Naive thymus-derived CD4-positive, alpha-beta T cell (primary cell): ENCODE measurements around the gene SLC2A4. TPM values are rescaled to one million over a fixed set of nuclear protein-coding genes. Genes with fewer than 3 reads are reported as not detected.

Source experiments
- ATAC-seq: fragments of 150-1000 bp; cut with Tn5 transposase; 2 replicates; pipeline ENCODE4 v1.10.0; 2021; ENCODE audit warnings: mild to moderate bottlenecking, moderate library complexity
- CTCF ChIA-PET: fragments of 350-600 bp; sonication (Branson Sonifier 250); formaldehyde crosslinking; loops from one replicate; lab custom pipeline; 2021; ENCODE audit warnings: antibody characterized with exemption; lab: Charles Lee
- POLR2A ChIA-PET: fragments of 350-600 bp; sonication (Branson Sonifier 250); formaldehyde crosslinking; loops from one replicate; lab custom pipeline; 2021; ENCODE audit warnings: antibody characterized with exemption, inconsistent platforms; lab: Charles Lee
- DNase-seq, 9 donors: peaks; one replicate each; pipeline versions ENCODE4 v3.0.0 to v3.0.0-alpha.2; 2020 to 2022; ENCODE audit warnings: mixed read lengths in 1 of 9
- H3K27ac ChIP-seq: one replicate; pipeline ENCODE4 v1.7.0; 2013; ENCODE audit warnings: mild to moderate bottlenecking, low read depth, low read length, moderate library complexity
- H3K27me3 ChIP-seq, 2 donors: one replicate each; pipeline ENCODE4 v1.7.0; 2013; ENCODE audit warnings: low read length in 2 of 2, mild to moderate bottlenecking in 2 of 2, moderate library complexity in 2 of 2; ENCODE audit not compliant: control insufficient read depth in 2 of 2, insufficient read depth in 2 of 2
- H3K36me3 ChIP-seq, 3 experiments: 1 replicate in 2 of 3; 2 replicates in 1 of 3; pipeline ENCODE4 v1.7.0; 2013; ENCODE audit warnings: low read length in 3 of 3, mild to moderate bottlenecking in 3 of 3, moderate library complexity in 1 of 3; ENCODE audit not compliant: insufficient read depth in 3 of 3, control insufficient read depth in 2 of 3
- H3K4me1 ChIP-seq, 2 donors: one replicate each; pipeline ENCODE4 v1.7.0; 2013; ENCODE audit warnings: low read length in 2 of 2, mild to moderate bottlenecking in 2 of 2, moderate library complexity in 1 of 2; ENCODE audit not compliant: control insufficient read depth in 2 of 2, insufficient read depth in 2 of 2
- H3K4me3 ChIP-seq: 2 replicates; pipeline ENCODE4 v1.7.0; 2013; ENCODE audit warnings: mild to moderate bottlenecking, low read length
- H3K9me3 ChIP-seq, 3 experiments: 1 replicate in 2 of 3; 2 replicates in 1 of 3; pipeline ENCODE4 v1.7.0; 2013; ENCODE audit warnings: low read length in 3 of 3; ENCODE audit not compliant: control insufficient read depth in 2 of 3
- H3K27ac Mint-ChIP-seq, 9 donors: one replicate each; pipeline ENCODE4 v1.8.0; 2020 to 2022; ENCODE audit warnings: mixed read lengths in 9 of 9, mild to moderate bottlenecking in 8 of 9, moderate library complexity in 5 of 9, inconsistent platforms in 2 of 9
- H3K27me3 Mint-ChIP-seq, 5 donors: one replicate each; pipeline ENCODE4 v1.8.0; 2021 to 2022; ENCODE audit warnings: mixed read lengths in 5 of 5, mild to moderate bottlenecking in 1 of 5
- H3K36me3 Mint-ChIP-seq, 5 donors: one replicate each; pipeline ENCODE4 v1.8.0; 2020 to 2022; ENCODE audit warnings: mixed read lengths in 5 of 5, mild to moderate bottlenecking in 3 of 5, inconsistent platforms in 1 of 5
- H3K4me1 Mint-ChIP-seq, 7 donors: one replicate each; pipeline ENCODE4 v1.8.0; 2020 to 2022; ENCODE audit warnings: mixed read lengths in 7 of 7, mild to moderate bottlenecking in 3 of 7, inconsistent platforms in 1 of 7
- H3K4me3 Mint-ChIP-seq, 10 donors: one replicate each; pipeline ENCODE4 v1.8.0; 2020 to 2022; ENCODE audit warnings: mild to moderate bottlenecking in 10 of 10, mixed read lengths in 10 of 10, moderate library complexity in 6 of 10, inconsistent platforms in 2 of 10
- H3K9me3 Mint-ChIP-seq, 11 donors: one replicate each; pipeline ENCODE4 v1.8.0; 2020 to 2022; ENCODE audit warnings: mixed read lengths in 11 of 11, mild to moderate bottlenecking in 4 of 11, inconsistent platforms in 1 of 11, moderate library complexity in 1 of 11
- intact Hi-C, 2 donors: fragments of 100-400 bp; cut with micrococcal nuclease; formaldehyde crosslinking; loops; one replicate each; pipeline ENCODE4 v1.15.1; 2023
- polyA plus RNA-seq, 2 donors: library from polyadenylated mRNA; unstranded; fragments of 300-500 nt; fragmentation: Illumina TruSeq; gene quantifications; one replicate each; pipeline ENCODE4 v1.2.3, GENCODE V29; 2021
- total RNA-seq, 6 experiments: library from RNA in 5 of 6; stranded (reverse) in 5 of 6; gene quantifications; 1 replicate in 5 of 6; 2 replicates in 1 of 6; pipeline ENCODE4 v1.2.3 and lab custom pipeline; 2021 to 2026

Gene SLC2A4
- total and polyA plus RNA-seq, 7 experiments from 2014 or later: not detected

DNA sequence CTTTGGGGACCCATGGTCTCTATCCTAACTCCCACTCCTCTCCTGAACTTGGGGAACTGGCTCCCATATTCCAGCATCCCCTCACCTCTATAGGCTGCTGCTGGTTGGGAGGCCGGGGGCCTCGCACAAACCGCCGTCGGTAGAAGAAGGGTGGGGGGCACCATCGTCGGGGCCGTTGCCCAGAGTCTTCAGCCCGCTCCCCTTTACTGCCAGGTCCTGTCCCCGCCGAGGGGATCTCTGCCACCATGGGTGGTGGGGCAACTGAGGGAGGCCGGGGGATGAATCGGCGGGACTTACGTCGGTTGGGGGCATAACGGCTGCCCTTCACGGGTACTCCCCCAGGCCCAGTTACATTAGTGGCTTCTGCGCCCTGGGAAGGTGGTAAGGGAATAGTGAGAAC, 8.6 kb downstream of the SLC2A4 start:
- Mint-ChIP-seq H3K36me3 (no peaks in the 10 kb centered on the region), H3K4me3 (no peak overlapping the region), H3K4me1 (peaks cover 3 to 16% (median 9%) of the 10 kb centered on the region in 7 donors), H3K27ac (no peak overlapping the region), H3K9me3 (no peaks in the 10 kb centered on the region), H3K27me3 (peaks cover 3 to 50% (median 18%) of the 10 kb centered on the region in 5 donors)
- no peak overlapping the region for H3K27ac ChIP-seq
- CTCF ChIA-PET: interaction anchor here (1.0 kb wide), 1 partner anchor 223 kb away, joined by 3 read pairs; no protein-coding TSS in a partner anchor
- POLR2A ChIA-PET: interaction anchor here (0.7 kb wide), 1 partner anchor 9 kb away, joined by 3 read pairs; no protein-coding TSS in a partner anchor
- no peaks in the 10 kb centered on the region for H3K27me3 ChIP-seq
- ATAC-seq (no peak), DNase-seq (no peak)
- H3K36me3 ChIP-seq: no peaks in the 10 kb centered on the region
- no peak overlapping the region for H3K4me3 ChIP-seq
- H3K9me3 ChIP-seq: no peaks in the 10 kb centered on the region
- intact Hi-C loops: no loop called here
- H3K4me1 ChIP-seq: peaks cover 0 to 12% of the 10 kb centered on the region in 2 donors

DNA sequence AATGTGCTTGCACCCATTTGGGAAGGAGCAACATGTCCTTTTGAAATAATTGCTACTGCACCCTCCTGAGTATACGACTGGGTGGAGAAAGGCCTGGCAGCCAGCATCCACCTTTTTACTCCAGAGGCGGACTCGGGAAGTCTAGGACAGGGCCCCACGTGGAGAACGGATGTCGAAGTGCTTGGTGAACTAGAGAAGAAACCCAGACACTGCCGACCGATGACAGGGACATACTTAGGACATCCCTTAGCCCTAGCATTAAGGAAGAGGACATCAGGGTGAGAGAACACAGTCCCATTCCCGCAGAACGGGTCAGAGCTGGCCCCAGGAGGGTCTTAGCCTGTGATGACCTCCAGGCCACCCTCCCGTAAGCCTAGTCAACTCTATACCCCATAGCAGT, 9.2 kb downstream of the SLC2A4 start:
- intact Hi-C loops: no loop called here
- Histone ChIP-seq H3K36me3 (no peaks in the 10 kb centered on the region), H3K4me3 (no peak overlapping the region), H3K9me3 (no peaks in the 10 kb centered on the region), H3K27ac (no peak overlapping the region), H3K27me3 (no peaks in the 10 kb centered on the region), H3K4me1 (peaks cover 3 to 17% of the 10 kb centered on the region in 2 donors)
- H3K27ac Mint-ChIP-seq: no peak overlapping the region
- no peak overlapping the region for H3K4me3 Mint-ChIP-seq
- H3K36me3 Mint-ChIP-seq: no peaks in the 10 kb centered on the region
- DNase-seq (no peak), ATAC-seq (no peak)
- CTCF ChIA-PET: interaction anchor here (0.7 kb wide), 1 partner anchor 608 kb away, joined by 4 read pairs; no protein-coding TSS in a partner anchor
- H3K9me3 Mint-ChIP-seq: no peaks in the 10 kb centered on the region
- H3K27me3 Mint-ChIP-seq: peaks cover 4 to 55% (median 23%) of the 10 kb centered on the region in 5 donors
- POLR2A ChIA-PET: interaction anchor here (0.7 to 2.6 kb wide), 3 partner anchors 8 to 20 kb away, joined by 3 to 12 read pairs (median 4); partner anchors contain the start of gene SLC2A4
- peaks cover 6 to 20% (median 14%) of the 10 kb centered on the region in 7 donors for H3K4me1 Mint-ChIP-seq

DNA sequence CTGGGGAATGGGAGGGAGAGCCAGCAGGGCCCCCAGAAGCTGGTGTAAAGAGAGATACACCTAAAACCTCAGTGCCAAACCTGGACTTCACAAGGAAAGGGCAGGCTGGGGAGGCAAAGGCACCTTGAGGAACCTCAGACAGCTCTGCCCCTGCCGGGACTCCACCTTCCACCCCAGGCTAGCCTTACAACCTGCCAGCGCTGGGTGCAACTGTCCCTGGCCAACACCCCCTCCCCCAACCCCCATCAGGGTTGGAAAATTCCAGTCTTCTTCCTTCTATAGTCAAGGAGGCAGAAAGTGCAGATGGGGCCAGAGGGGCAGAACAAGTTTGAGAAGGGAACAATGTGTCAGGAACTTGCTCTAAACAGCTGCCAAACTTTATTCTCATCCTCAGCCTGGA, 10.7 kb downstream of the SLC2A4 start:
- peaks cover 12 to 26% of the 10 kb centered on the region in 2 donors for H3K4me1 ChIP-seq
- ChIA-PET CTCF (interaction anchor here (0.7 kb wide), 1 partner anchor 8 kb away, joined by 3 read pairs; no protein-coding TSS in a partner anchor), POLR2A (interaction anchor here (2.1 to 2.6 kb wide), 2 partner anchors 10 to 18 kb away, joined by 12 to 17 read pairs; partner anchors contain the start of gene SLC2A4)
- H3K36me3 ChIP-seq: no peaks in the 10 kb centered on the region
- Mint-ChIP-seq H3K4me1 (peaks cover 6 to 30% (median 25%) of the 10 kb centered on the region in 7 donors), H3K9me3 (no peaks in the 10 kb centered on the region), H3K36me3 (no peaks in the 10 kb centered on the region), H3K27ac (no peak overlapping the region), H3K4me3 (no peak overlapping the region), H3K27me3 (peaks cover 4 to 64% (median 22%) of the 10 kb centered on the region in 5 donors)
- ATAC-seq: no peak
- no peak overlapping the region for H3K4me3 ChIP-seq
- no peaks in the 10 kb centered on the region for H3K9me3 ChIP-seq
- no peak for DNase-seq
- H3K27ac ChIP-seq: no peak overlapping the region
- intact Hi-C loops: no loop called here
- no peaks in the 10 kb centered on the region for H3K27me3 ChIP-seq

DNA sequence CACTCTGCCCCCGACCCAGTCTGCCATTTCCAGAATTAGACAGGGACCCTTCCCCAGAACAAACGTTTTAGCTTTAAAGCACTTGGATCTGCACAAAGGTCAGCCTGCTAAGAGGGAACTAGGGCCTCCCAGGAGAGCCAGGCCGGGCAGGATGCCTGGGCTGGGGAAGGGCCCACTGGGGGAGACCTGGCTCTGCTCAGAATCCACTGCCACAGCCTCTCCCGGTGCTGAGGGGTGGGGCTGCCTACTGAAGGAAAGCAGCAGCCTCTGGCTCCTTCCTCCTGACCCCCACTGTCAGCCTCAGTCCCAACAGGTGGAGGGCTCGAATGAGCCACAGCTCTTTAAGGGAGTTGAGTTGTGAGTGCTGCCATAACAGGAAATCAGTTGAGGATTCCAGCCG, 11.2 kb downstream of the SLC2A4 start:
- peaks cover 6 to 30% (median 25%) of the 10 kb centered on the region in 7 donors for H3K4me1 Mint-ChIP-seq
- Histone ChIP-seq H3K4me1 (peaks cover 12 to 26% of the 10 kb centered on the region in 2 donors), H3K27ac (no peak overlapping the region), H3K27me3 (no peaks in the 10 kb centered on the region), H3K4me3 (no peak overlapping the region), H3K36me3 (no peaks in the 10 kb centered on the region), H3K9me3 (no peaks in the 10 kb centered on the region)
- ChIA-PET POLR2A (interaction anchor here (0.8 to 2.6 kb wide), 3 partner anchors 10 to 17 kb away, joined by 3 to 17 read pairs (median 12); partner anchors contain the start of gene SLC2A4), CTCF (no interaction called here)
- intact Hi-C loops: no loop called here
- no peaks in the 10 kb centered on the region for H3K9me3 Mint-ChIP-seq
- peaks cover 4 to 59% (median 21%) of the 10 kb centered on the region in 5 donors for H3K27me3 Mint-ChIP-seq
- DNase-seq (no peak), ATAC-seq (no peak)
- peak overlapping the region in 1 of 9 donors; percentile 43 for H3K27ac Mint-ChIP-seq
- H3K36me3 Mint-ChIP-seq: no peaks in the 10 kb centered on the region
- H3K4me3 Mint-ChIP-seq: peak overlapping the region in 5 of 10 donors; percentile 16 to 62 (median 56)

DNA sequence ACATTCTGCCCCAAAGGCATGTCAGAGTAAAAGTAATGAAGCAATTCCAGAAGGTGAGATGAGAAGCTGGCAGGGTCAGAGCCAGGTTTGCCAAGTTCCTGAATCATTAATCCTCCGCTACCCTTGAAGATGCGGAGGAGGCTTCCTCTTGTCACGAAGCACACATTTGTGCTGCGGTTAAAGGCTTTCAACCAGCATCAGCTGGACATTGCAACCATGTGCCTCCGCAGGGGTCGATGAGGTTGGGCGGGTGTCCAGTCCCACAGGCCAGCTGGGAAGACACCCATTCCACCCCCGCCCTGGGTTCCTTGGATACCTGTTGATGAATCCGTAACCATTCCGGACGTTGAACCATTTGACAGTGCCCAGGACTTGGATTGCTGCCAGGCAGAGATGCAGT, 11.6 kb downstream of the SLC2A4 start:
- CTCF ChIA-PET: interaction anchor here (0.6 kb wide), 1 partner anchor 369 kb away, joined by 3 read pairs; no protein-coding TSS in a partner anchor

DNA sequence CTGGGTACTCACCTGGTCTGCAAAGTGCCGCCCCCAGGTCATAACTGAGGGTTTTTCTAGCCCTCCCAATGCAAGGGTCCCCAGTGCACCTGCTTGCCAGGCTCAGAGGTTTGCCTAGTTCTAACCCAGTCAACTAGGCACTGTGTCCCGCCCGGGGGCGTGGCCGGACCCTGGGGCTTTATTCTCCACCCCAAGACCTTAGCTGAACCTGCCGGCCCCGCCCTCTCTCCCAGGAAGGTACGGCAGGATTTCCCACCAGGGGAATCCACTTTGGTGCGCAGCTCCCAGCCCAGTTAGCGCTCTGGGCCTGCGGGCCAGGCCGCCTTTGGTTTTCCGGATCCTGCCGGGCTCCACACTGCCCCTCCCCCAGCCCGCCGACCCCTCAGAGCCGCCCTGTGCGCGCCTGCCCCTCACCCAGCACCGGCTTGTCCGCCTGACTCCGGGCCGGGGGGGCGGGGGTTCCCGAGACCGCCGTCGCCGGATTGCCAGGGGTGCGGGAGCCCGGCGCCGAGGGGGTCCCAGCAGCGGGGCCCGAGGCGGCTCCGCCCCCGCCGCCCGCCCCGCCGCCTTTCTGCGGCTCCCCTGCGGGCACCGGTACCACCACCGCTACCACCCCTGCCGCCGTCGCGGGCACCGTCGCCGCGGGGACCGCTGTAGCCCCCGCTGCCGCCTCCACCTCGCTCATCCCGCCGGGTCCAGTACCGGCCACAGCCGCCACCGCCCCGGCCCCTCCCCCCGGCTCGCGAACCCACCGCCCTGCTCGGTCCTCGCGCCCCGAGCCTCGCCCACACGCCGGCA, 12.5 kb downstream of the SLC2A4 start:
- Histone ChIP-seq H3K9me3 (no peaks in the 10 kb centered on the region), H3K4me3 (no peak overlapping the region), H3K4me1 (peaks cover 12 to 26% of the 10 kb centered on the region in 2 donors), H3K27me3 (no peaks in the 10 kb centered on the region), H3K36me3 (no peaks in the 10 kb centered on the region), H3K27ac (no peak overlapping the region)
- Mint-ChIP-seq H3K36me3 (no peaks in the 10 kb centered on the region), H3K9me3 (no peaks in the 10 kb centered on the region), H3K27ac (peak overlapping the region in 4 of 9 donors; percentile 8 to 65 (median 44)), H3K27me3 (peaks cover 4 to 50% (median 18%) of the 10 kb centered on the region in 5 donors), H3K4me3 (peak overlapping the region; percentile 36 to 89 (median 68)), H3K4me1 (peaks cover 6 to 30% (median 25%) of the 10 kb centered on the region in 7 donors)
- intact Hi-C loops: no loop called here
- ChIA-PET CTCF (interaction anchor here (0.6 kb wide), 1 partner anchor 757 kb away, joined by 3 read pairs; no protein-coding TSS in a partner anchor), POLR2A (interaction anchor here (2.1 kb wide), 1 partner anchor 16 kb away, joined by 17 read pairs; no protein-coding TSS in a partner anchor)
- peak in 1 of 9 donors; percentile 38 for DNase-seq
- ATAC-seq: no peak

More for the DNA sequence above, 11.6 kb downstream of the SLC2A4 start:
- Histone ChIP-seq H3K4me1 (peaks cover 12 to 26% of the 10 kb centered on the region in 2 donors), H3K9me3 (no peaks in the 10 kb centered on the region), H3K36me3 (no peaks in the 10 kb centered on the region), H3K27ac (no peak overlapping the region), H3K27me3 (no peaks in the 10 kb centered on the region), H3K4me3 (no peak overlapping the region)
- H3K9me3 Mint-ChIP-seq: no peaks in the 10 kb centered on the region
- H3K27ac Mint-ChIP-seq: peak overlapping the region in 1 of 9 donors; percentile 43
- ATAC-seq (no peak), DNase-seq (no peak)
- no peaks in the 10 kb centered on the region for H3K36me3 Mint-ChIP-seq
- peak overlapping the region in 9 of 10 donors; percentile 16 to 89 (median 62) for H3K4me3 Mint-ChIP-seq
- intact Hi-C loops: no loop called here
- peaks cover 6 to 30% (median 25%) of the 10 kb centered on the region in 7 donors for H3K4me1 Mint-ChIP-seq
- H3K27me3 Mint-ChIP-seq: peaks cover 4 to 55% (median 18%) of the 10 kb centered on the region in 5 donors
- POLR2A ChIA-PET: interaction anchor here (0.8 to 2.6 kb wide), 3 partner anchors 11 to 17 kb away, joined by 3 to 17 read pairs (median 12); partner anchors contain the start of gene SLC2A4
